Measurements from ENCODE around the gene GFM2. TPM values are rescaled to one million over a fixed set of nuclear protein-coding genes. Genes with fewer than 3 reads are reported as not detected.

GFM2 gene
- total and polyA plus RNA-seq, 2 experiments from 2014 or later = 28.5 to 50.1 TPM

- peaks cover 3% of the 10 kb centered on the region; the same call in 1 of the 3 replicates for H3K4me1 Mint-ChIP-seq
- Histone ChIP-seq H3K36me3 (ENCODE audit: insufficient read depth) (peaks cover 49% of the 10 kb centered on the region), H3K27ac (ENCODE audit: low read depth) (no peak overlapping the region), H2AFZ (no peak overlapping the region), H3K4me2 (no peak overlapping the region), H3K9me2 (ENCODE audit: insufficient read depth) (no peaks in the 10 kb centered on the region), H3K79me2 (replicated peaks; ENCODE audit: insufficient read depth) (peaks cover 8% of the 10 kb centered on the region), H4K20me1 (replicated peaks; ENCODE audit: insufficient read depth) (no peaks in the 10 kb centered on the region; the same call in 1 of the 2 replicates), H3K27me3 (ENCODE audit: insufficient read depth) (no peaks in the 10 kb centered on the region), H3F3A (replicated peaks; ENCODE audit: low read depth) (no peaks in the 10 kb centered on the region; the same call in 1 of the 2 replicates), H3K4me1 (ENCODE audit: insufficient read depth) (no peaks in the 10 kb centered on the region), H3K4me3 (no peak overlapping the region)
- ATAC-seq (no peak), DNase-seq (ENCODE audit: low spot score) (no peak)
- H3K36me3 Mint-ChIP-seq (ENCODE audit: low read depth) = peaks cover 88% of the 10 kb centered on the region
- H3K9me3 Mint-ChIP-seq = no peaks in the 10 kb centered on the region
- H3K4me3 Mint-ChIP-seq = no peak overlapping the region
- TF ChIP-seq, protein P1, sequence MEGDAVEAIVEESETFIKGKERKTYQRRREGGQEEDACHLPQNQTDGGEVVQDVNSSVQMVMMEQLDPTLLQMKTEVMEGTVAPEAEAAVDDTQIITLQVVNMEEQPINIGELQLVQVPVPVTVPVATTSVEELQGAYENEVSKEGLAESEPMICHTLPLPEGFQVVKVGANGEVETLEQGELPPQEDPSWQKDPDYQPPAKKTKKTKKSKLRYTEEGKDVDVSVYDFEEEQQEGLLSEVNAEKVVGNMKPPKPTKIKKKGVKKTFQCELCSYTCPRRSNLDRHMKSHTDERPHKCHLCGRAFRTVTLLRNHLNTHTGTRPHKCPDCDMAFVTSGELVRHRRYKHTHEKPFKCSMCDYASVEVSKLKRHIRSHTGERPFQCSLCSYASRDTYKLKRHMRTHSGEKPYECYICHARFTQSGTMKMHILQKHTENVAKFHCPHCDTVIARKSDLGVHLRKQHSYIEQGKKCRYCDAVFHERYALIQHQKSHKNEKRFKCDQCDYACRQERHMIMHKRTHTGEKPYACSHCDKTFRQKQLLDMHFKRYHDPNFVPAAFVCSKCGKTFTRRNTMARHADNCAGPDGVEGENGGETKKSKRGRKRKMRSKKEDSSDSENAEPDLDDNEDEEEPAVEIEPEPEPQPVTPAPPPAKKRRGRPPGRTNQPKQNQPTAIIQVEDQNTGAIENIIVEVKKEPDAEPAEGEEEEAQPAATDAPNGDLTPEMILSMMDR (conservative IDR thresholded peaks at IDR 0.05; ENCODE audit: low read depth in 2 of 2) = 0 out of 4 replicates have a peak, but pooled peaks have one; percentile 14 to 24
- TF ChIP-seq CREB1 (CRISPR knock-in tag; IDR thresholded peaks at IDR 0.05; ENCODE audit: low read depth) (no peak), ZNF462 (CRISPR knock-in tag; IDR thresholded peaks at IDR 0.05) (no peak)
- TF ChIP-seq, protein P2, sequence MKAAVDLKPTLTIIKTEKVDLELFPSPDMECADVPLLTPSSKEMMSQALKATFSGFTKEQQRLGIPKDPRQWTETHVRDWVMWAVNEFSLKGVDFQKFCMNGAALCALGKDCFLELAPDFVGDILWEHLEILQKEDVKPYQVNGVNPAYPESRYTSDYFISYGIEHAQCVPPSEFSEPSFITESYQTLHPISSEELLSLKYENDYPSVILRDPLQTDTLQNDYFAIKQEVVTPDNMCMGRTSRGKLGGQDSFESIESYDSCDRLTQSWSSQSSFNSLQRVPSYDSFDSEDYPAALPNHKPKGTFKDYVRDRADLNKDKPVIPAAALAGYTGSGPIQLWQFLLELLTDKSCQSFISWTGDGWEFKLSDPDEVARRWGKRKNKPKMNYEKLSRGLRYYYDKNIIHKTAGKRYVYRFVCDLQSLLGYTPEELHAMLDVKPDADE (IDR thresholded peaks at IDR 0.05) = no peak
- H3K27me3 Mint-ChIP-seq (ENCODE audit: insufficient read depth, low read depth, poor library complexity) = peaks cover 10% of the 10 kb centered on the region
- H3K27ac Mint-ChIP-seq = 0 out of 2 replicates have a peak overlapping the region, but pooled peaks have one; percentile 19
These were observed 19.9 kb upstream of the GFM2 start for GRCh38 chr5:74786851-74787250.
